CD4-positive, alpha-beta T cell treated with Interleukin-1 beta for 1 hour (primary cell): ENCODE results near the gene CAB39L.

Source experiments
- DNase-seq, 2 donors: peaks; one replicate each; pipeline ENCODE4 v3.0.0-alpha.2; 2020 to 2022

The CAB39L gene

DNA sequence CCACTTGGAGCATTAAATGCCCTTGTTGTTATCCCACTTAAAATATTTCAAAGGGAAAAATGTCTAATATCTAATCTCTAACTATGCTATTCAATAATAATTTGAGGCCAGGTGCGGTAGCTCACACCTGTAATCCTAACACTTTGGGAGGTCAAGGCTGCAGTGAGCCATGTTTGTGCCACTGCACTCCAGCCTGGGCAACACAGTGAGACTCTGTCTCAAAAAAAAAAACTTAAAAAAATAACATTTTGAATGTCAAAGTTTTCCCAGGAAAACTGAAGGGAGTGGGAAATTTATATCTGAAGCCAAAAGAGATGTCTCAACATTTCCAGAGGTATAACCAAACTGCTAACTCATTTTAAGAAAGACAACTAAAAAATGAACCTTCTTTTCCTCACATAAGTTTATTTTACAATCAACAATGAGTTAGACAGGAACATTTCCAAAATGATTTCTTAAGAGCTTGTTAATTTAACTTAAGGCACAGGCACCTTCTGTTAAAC is 47.9 kb downstream of the CAB39L start:
- DNase-seq = no peak

- no peak for DNase-seq
Measured at GRCh38 chr13:49395451-49395865, 48.4 kb downstream of the CAB39L start.

DNA sequence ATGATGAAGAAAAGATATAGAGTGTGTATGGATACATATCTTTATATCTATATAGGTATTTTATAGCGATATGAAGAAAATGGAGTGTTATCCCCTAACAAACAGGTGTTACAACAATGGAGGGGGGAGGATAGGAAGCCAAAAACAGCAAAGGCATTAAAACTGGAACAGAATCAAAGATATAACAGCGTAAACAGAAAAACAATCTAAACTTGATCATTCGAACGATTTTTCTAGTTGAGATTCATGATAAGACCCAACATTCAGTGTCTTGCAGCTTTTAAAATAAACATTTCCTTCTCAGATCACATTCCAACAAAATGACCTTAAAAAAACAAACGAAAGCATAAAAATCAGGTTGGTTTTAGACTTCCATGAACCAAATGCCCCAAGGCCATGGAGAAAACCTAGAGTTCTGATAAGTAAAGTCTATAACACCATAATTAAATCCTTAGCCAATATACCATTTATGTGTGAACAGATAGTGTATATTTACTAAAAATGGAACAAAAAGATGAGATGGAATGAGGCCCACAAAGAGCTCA is 55.7 kb downstream of the CAB39L start:
- DNase-seq = no peak

DNA sequence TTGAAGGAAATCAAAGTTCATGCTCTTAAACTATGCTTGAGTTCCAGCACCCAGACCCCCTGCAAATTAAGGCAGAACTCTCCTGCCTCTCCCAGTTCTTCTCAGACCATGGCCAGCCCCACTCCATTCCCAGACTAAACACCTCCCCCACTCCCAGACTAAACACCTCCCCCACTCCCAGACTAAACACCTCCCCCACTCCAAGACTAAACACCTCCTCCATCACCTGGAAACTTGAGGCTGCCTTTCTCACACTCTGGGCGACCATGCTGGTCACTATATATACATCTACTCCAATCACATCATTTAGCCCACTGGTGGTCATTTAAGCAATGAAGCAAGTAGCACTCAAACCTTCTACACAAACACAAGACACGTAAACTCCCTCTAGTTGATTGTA is 57.2 kb downstream of the CAB39L start:
- DNase-seq = no peak

- DNase-seq = no peak
Measured at GRCh38 chr13:49376121-49376520, 67.7 kb downstream of the CAB39L start.

- no peak for DNase-seq
Measured at GRCh38 chr13:49374585-49375290, 69.1 kb downstream of the CAB39L start.

GRCh38 chr13:49373716-49374115 is 70.1 kb downstream of the CAB39L start:
- DNase-seq = no peak

GRCh38 chr13:49371943-49372613 is 71.8 kb downstream of the CAB39L start:
- DNase-seq = peak in 1 of 2 donors; percentile 48

GRCh38 chr13:49370371-49370770 is 73.5 kb downstream of the CAB39L start:
- DNase-seq = no peak

DNA sequence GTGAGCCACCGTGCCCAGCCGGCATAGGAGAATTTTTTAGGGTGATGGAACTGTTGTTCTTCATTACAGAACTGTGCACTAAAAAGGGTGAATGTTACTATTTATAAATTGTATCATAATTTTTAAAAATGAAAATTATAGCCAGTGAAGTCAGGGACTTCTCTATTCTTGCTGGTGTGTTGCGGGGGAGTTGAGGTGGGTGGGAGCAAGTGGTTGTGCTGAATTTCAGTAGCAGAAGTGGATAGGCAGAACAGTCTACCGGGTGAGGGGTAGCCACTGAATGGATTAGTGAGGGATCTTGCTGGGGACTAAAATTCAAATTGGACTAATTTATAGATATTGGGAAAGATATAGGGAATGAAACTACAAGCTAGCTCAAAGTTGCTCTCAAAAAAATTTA is 74.0 kb downstream of the CAB39L start:
- DNase-seq = no peak

- no peak for DNase-seq
Measured at GRCh38 chr13:49368688-49369087, 75.2 kb downstream of the CAB39L start.

DNA sequence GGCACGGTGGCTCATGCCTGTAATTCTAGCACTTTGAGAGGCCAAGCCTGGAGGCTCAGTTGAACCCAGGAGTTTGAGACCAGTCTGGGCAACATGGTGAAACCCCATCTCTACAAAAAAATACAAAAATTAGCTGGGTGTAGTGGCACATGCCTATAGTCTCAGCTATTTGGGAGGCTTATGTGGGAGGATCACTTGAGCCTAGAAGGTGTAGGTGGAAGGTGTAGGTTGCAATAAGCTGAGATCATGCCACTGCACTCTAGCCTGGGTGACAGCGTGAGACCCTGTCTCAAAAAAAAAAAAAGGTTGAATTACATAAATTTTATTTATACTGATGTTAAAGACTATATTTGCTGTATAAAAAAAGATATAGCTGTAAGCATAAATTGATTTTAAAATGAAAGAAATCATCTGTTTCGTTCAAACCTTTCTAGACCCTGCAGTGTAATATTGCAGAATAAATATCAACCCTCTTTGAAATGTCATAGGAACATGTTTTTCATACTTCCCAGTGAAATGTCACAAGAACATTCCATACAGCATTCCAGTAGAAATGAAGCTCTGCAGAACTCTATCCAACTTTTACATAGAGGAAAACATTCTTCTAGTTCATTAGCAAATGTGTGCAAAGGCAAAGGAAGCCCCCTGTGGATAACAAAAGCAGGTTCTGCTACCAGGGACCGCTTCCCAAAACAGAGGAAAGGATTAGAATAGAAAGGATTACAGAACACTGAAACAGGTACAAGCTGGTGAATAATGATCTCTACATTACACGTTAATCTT is 76.0 kb downstream of the CAB39L start:
- no peak for DNase-seq

DNA sequence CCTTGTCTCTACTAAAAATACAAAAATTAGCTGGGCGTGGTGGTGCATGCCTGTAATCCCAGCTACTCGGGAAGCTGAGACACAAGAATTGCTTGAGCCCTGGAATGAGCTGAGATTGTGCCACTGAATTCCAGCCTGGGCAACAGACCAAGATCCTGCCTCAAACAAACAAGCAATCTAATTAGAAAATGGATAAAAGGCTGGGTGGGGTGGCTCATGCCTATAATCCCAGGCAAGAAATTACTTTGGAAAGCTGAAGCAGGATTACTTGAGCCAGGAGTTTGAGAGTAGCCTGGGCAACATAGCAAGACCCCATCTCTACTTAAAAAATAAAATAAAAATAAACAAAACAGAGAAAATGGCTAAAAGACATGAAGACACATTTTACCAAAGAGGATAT is 77.0 kb downstream of the CAB39L start:
- no peak for DNase-seq

DNA sequence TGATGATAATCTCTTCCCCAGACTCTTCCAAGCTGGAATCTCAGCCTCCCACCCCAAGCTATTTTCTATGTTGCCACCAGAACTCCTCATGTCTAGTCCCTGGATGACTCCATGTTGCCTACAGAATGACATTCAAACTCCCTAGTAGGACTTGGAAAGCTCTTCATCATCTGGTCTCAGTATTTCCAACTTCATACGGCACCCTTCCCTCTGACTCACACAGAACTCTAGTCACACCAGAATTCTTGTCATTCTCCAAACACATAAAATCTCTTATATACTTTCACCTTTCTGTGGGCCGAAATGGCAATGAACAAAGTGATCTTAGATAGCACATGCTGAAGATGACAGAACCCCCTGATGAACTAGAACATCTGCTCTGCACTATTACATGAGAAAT is 86.2 kb downstream of the CAB39L start:
- DNase-seq = no peak

GRCh38 chr13:49356223-49356622 is 87.6 kb downstream of the CAB39L start:
- no peak for DNase-seq

- no peak for DNase-seq
Measured at GRCh38 chr13:49354719-49355118, 89.1 kb downstream of the CAB39L start.

- DNase-seq = no peak
Measured at GRCh38 chr13:49353908-49354307, 90.0 kb downstream of the CAB39L start.

DNA sequence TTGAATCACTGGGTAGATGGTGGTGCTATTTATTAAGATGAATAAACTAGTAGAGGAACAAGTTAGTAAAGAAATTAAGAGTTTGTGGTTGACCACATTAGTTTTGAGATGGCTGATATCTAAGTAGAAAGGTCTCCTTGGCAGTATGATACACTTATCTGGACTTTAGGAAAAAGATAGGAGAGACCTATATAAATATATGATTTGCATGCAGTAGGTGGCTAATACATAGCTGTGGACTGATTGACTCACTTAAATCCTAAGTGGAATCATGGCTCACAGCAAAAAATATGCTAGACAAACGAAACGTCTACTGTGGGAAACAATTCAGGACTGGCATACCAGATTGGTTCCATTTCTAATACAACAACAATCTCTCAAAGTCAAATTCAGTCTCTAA is 92.0 kb downstream of the CAB39L start:
- DNase-seq = no peak

DNA sequence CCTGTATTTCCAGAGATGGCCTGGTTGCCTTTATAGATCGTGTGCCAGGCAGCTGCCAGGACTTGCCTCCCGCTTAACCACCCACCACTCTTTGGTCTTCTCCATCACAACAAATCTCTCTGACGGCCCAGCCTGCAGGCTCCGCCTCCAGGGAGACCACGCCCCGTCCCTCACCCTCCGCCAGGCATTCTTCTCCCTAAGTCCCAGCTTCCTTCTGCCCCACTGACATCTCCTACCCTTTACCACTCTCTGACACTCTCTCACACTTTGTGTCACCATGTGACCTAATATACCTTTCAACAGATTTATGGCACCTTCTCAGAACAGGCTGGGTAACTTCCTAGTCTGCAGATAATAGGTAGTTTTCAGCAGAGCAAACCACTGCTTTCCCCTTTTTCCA is 95.1 kb downstream of the CAB39L start:
- no peak for DNase-seq

GRCh38 chr13:49347650-49348385 is 96.0 kb downstream of the CAB39L start:
- DNase-seq = no peak

DNA sequence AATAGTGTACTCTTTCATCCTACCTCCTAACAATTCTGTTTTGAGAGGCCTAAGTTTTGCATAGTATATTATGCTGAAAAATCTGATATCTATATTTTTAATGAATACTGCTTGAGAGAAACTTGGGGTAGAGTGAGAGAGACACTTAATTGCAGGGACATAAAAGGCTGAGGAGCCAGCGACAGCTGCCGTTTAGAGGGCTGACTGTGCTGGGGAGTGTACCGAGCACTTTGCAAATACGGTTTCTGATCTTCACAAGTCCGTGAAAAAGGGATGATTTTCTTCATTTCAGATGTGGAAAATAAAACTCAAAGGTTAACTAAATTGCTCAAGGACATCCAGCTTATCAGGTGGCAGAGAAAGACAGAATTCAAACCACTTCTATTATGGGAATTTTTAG is 97.4 kb downstream of the CAB39L start:
- no peak for DNase-seq

- DNase-seq = no peak
Measured at GRCh38 chr13:49343731-49344130, 100.1 kb downstream of the CAB39L start.

DNA sequence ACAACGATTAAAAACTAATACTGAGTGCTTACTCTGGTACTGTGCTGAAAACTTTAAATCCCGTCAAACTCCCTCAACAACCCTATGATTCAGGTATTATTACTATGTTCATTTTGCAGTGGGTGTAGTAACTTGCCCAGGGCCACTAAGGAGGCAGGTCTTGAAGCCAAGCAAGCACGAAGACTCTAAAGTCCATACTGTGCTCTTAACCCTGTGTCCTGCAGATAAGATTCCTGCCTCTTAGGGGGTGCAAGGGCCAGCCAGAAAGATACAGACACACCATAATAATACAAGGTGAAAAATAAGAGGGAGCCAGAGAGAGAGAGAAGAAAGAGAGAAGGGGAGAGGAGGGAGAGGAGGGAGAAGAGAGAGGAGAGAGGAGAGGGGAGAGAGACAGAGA is 100.6 kb downstream of the CAB39L start:
- no peak for DNase-seq
